LoVo (cell line): ENCODE data around the gene SLC35G2.
"Not testable (repeated sequence)": the region's sequence is repeated elsewhere in the genome, so short reads cannot be mapped to it uniquely, and the experiment has no call there.

Experiments
- DNase-seq: peaks from one replicate; pipeline ENCODE4 v3.0.0-alpha.2; 2016; ENCODE audit warnings: low spot score

Gene SLC35G2

DNA sequence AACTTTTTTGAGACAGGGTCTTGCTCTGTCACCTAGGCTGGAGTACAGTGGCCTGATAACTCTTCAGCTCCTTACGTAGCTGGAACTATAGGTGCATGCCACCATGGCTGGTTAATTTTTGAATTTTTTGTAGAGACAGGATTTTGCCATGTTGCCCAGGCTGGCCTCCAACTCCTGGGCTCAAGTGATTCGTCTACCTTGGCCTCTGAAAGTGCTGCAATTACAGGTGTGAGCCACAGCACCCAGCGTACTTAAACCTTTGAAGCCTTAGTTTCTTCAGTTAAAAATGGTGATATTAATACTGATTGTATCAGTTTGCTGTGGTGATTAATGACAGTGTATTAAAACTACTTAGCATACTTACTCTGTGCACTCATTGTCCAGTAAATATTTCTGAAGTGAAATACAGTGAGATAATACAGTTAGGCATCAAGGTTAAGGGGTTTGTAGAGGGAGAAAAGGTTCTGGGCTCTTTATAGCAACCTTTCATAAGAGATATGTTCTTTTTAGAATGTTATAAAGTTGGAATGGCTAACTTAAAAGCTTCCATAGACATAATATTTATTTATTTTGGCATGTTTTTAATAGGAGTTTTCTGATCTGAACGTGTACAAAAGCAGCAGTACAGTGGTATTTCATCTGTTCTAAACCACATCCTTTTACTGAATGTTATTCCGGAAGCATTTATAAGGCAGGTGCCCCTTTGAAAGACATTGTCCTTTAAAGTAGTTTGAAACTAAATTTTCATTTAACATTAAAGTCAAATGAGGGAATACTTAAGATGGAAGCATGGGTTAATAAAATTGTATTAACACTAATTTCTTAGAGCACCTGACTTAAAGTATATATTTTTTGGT lies 66.7 kb downstream of the SLC35G2 start:
- no peak for DNase-seq

DNA sequence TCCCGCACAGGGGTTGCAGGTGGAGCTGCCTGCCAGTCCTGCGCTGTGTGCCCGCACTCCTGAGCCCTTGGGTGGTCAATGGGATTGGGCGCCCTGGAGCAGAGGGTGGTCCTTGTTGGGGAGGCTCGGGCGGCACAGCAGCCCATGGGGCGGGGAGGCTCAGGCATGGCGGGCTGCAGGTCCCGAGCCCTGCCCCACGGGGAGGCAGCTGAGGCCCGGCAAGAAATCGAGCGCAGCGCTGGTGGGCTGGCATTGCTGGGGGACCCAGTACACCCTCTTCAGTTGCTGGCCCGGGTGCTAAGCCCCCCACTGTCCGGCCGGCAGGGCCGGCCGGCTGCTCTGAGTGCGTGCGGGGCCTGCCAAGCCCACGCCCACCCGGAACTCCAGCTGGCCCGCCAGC lies 71.0 kb downstream of the SLC35G2 start:
- DNase-seq, result no peak

- DNase-seq, result no peak
Observed at GRCh38 chr3:136891934-136892855, 73.3 kb downstream of the SLC35G2 start.

- no peak for DNase-seq
Observed at GRCh38 chr3:136893848-136894443, 75.0 kb downstream of the SLC35G2 start.

- not testable (repeated sequence) for DNase-seq
Observed at GRCh38 chr3:136897171-136897570, 78.2 kb downstream of the SLC35G2 start.

GRCh38 chr3:136898549-136898948 lies 79.6 kb downstream of the SLC35G2 start:
- no peak for DNase-seq

DNA sequence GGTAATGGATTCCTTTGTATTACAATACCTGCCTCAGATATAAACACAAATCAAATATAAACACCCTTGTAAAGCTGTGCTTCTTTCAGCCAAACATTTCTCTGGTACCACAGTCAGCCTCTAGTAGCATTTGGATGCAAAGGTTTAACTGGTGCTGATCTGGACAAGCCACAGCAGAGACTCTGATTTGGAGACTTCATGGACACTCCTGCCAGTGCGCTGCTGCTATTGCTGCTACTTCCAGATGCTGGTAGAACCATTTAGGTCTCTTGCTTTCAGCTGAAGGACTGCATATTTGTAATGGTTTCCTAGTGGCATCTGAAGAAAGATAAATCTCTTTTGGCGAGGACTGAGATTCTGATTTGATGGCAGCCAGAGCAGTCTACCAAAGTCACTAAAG lies 80.0 kb downstream of the SLC35G2 start:
- no peak for DNase-seq

DNA sequence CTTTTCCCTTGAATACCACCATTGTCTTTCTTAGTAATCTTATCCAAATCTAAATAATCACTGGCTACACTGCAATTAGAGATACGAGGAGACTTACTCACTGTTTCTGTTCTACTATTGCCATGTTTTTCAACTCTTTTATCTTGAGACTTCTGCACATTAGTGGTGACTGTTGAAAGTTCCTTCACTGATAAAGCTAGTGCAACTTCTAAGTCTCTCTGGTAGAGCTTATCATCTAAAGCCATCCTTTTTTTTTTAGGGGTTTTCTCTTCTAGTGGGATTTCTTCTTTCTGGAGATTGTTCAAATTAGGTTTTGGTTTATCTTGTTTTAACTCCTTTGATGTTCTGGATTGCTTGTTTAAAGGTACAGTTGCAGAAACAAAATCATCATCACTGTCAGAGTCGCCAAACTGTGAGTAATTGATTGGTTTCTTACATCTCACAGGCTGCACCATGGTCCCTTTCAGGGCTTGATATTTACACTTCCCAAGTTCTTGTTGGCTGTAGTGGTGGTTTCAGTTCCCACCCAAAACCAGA lies 80.8 kb downstream of the SLC35G2 start:
- DNase-seq, result no peak

DNA sequence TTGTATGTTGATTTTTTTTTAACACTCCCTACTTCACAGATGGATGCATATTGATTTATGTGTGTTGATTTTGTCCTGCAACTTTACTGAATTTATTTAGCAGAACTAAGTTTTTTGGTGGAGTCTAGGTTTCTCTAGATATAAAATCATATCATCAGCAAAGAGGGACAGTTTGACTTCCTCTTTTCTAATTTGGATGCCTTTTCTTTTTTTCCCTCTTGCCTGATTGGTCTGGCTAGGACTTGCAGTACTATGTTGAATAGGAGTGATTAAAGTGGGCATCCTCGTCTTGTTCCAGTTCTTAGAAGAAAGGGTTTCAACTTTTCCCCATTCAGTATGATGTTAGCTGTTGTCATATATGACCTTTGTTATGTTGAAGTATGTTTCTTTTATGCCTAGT lies 81.8 kb downstream of the SLC35G2 start:
- not testable (repeated sequence) for DNase-seq

GRCh38 chr3:136901391-136901790 lies 82.5 kb downstream of the SLC35G2 start:
- DNase-seq, result no peak

DNA sequence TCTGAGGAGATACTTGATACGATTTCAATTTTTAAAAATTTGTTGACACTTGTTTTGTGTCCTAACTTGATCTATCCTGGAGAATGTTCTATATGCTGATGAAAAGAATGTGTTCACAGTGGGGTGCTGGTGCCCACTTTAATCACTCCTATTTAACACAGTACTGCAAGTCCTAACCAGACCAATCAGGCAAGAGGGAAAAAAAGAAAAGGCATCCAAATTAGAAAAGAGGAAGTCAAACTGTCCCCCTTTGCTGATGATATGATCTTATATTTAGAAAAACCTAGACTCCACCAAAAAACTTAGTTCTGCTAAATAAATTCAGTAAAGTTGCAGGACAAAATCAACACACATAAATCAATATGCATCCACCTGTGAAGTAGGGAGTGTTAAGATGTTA lies 83.6 kb downstream of the SLC35G2 start:
- DNase-seq, result not testable (repeated sequence)

DNA sequence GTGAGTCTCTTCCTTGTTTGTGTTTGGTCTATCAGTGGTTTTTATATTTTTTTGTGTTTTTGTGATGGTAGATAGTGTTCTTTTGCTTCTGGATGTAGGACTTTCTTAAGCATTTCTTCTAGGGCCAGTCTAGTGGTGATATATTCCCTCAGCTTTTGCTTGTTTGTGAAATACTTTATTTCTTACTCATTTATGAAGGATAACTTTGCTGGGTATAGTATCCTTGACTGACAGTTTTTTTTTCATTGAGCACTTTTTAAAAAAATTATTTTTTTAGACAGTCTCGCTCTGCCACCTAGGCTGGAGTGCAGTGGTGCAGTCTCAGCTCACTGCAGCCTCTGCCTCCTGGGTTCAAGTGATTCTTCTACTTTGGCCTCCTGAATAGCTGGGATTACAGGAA lies 85.0 kb downstream of the SLC35G2 start:
- DNase-seq, result no peak

DNA sequence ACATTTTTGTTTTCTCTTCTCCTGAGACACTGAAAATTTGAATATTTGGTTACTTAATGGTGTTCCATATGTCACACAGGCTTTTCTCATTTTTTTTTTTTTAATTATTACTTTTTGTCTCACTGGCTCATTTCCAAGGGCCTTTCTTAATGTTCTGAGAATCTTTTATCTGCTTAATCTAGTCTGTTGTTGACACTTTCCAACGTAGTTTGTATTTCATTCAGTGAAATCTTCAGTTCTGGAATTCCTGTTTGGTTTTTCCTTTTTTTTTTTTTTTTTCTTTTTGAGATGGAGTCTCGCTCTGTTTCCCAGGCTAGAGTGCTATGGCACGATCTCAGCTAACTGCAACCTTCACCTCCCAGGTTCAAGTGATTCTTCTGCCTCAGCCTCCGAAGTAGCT lies 85.8 kb downstream of the SLC35G2 start:
- no peak for DNase-seq
